ENCODE measurements around the gene MIEF1.

MIEF1 gene

GRCh38 chr22:39463277-39463676 lies 38.8 kb upstream of the MIEF1 start:
- Histone ChIP-seq H3K9ac (ENCODE audit: low read depth, low read length) (no peak overlapping the region), H3K9me3 (replicated peaks; ENCODE audit: low read length) (no peaks in the 10 kb centered on the region), H3K4me1 (ENCODE audit: control insufficient read depth, insufficient read depth, low read length) (no peaks in the 10 kb centered on the region), H3K4me3 (ENCODE audit: low read length) (no peak overlapping the region), H3K4me2 (ENCODE audit: low read length) (no peak overlapping the region), H3K36me3 (ENCODE audit: insufficient read depth, low read length) (no peaks in the 10 kb centered on the region), H3K27me3 (ENCODE audit: control insufficient read depth, insufficient read depth, low read length) (peaks cover 52% of the 10 kb centered on the region)

- Histone ChIP-seq H3K4me3 (ENCODE audit: low read length) (no peak overlapping the region), H3K36me3 (ENCODE audit: insufficient read depth, low read length) (no peaks in the 10 kb centered on the region), H3K4me1 (ENCODE audit: control insufficient read depth, insufficient read depth, low read length) (no peaks in the 10 kb centered on the region), H3K9ac (ENCODE audit: low read depth, low read length) (no peak overlapping the region), H3K27me3 (ENCODE audit: control insufficient read depth, insufficient read depth, low read length) (peaks cover 51% of the 10 kb centered on the region), H3K4me2 (ENCODE audit: low read length) (no peak overlapping the region), H3K9me3 (replicated peaks; ENCODE audit: low read length) (no peaks in the 10 kb centered on the region)
Measured at GRCh38 chr22:39463931-39464390, 38.1 kb upstream of the MIEF1 start.

GRCh38 chr22:39466228-39467006 lies 35.7 kb upstream of the MIEF1 start:
- Histone ChIP-seq H3K36me3 (ENCODE audit: insufficient read depth, low read length) (no peaks in the 10 kb centered on the region), H3K4me2 (ENCODE audit: low read length) (no peak overlapping the region), H3K27me3 (ENCODE audit: control insufficient read depth, insufficient read depth, low read length) (peaks cover 47% of the 10 kb centered on the region), H3K9ac (ENCODE audit: low read depth, low read length) (no peak overlapping the region), H3K4me3 (ENCODE audit: low read length) (no peak overlapping the region), H3K9me3 (replicated peaks; ENCODE audit: low read length) (no peaks in the 10 kb centered on the region), H3K4me1 (ENCODE audit: control insufficient read depth, insufficient read depth, low read length) (peaks cover under 1% of the 10 kb centered on the region)

GRCh38 chr22:39467390-39467895 lies 34.6 kb upstream of the MIEF1 start:
- Histone ChIP-seq H3K4me2 (ENCODE audit: low read length) (no peak overlapping the region), H3K36me3 (ENCODE audit: insufficient read depth, low read length) (no peaks in the 10 kb centered on the region), H3K9me3 (replicated peaks; ENCODE audit: low read length) (no peaks in the 10 kb centered on the region), H3K4me3 (ENCODE audit: low read length) (no peak overlapping the region), H3K27me3 (ENCODE audit: control insufficient read depth, insufficient read depth, low read length) (peaks cover 47% of the 10 kb centered on the region), H3K4me1 (ENCODE audit: control insufficient read depth, insufficient read depth, low read length) (peaks cover 7% of the 10 kb centered on the region), H3K9ac (ENCODE audit: low read depth, low read length) (no peak overlapping the region)

GRCh38 chr22:39468487-39469325 lies 33.4 kb upstream of the MIEF1 start:
- Histone ChIP-seq H3K4me2 (ENCODE audit: low read length) (no peak overlapping the region), H3K27me3 (ENCODE audit: control insufficient read depth, insufficient read depth, low read length) (peaks cover 47% of the 10 kb centered on the region), H3K4me1 (ENCODE audit: control insufficient read depth, insufficient read depth, low read length) (peaks cover 7% of the 10 kb centered on the region), H3K9me3 (replicated peaks; ENCODE audit: low read length) (no peaks in the 10 kb centered on the region), H3K4me3 (ENCODE audit: low read length) (no peak overlapping the region), H3K36me3 (ENCODE audit: insufficient read depth, low read length) (no peaks in the 10 kb centered on the region), H3K9ac (ENCODE audit: low read depth, low read length) (no peak overlapping the region)

- Histone ChIP-seq H3K4me2 (ENCODE audit: low read length) (no peak overlapping the region), H3K9ac (ENCODE audit: low read depth, low read length) (no peak overlapping the region), H3K4me1 (ENCODE audit: control insufficient read depth, insufficient read depth, low read length) (peaks cover 7% of the 10 kb centered on the region), H3K27me3 (ENCODE audit: control insufficient read depth, insufficient read depth, low read length) (peaks cover 53% of the 10 kb centered on the region), H3K36me3 (ENCODE audit: insufficient read depth, low read length) (no peaks in the 10 kb centered on the region), H3K9me3 (replicated peaks; ENCODE audit: low read length) (no peaks in the 10 kb centered on the region), H3K4me3 (ENCODE audit: low read length) (no peak overlapping the region)
Measured at GRCh38 chr22:39469326-39469680, 32.8 kb upstream of the MIEF1 start.

GRCh38 chr22:39469681-39470450 lies 32.2 kb upstream of the MIEF1 start:
- H3K36me3 ChIP-seq (ENCODE audit: insufficient read depth, low read length), result no peaks in the 10 kb centered on the region
- no peak overlapping the region for H3K4me3 ChIP-seq (ENCODE audit: low read length)
- H3K4me1 ChIP-seq (ENCODE audit: control insufficient read depth, insufficient read depth, low read length), result peaks cover 7% of the 10 kb centered on the region
- H3K9ac ChIP-seq (ENCODE audit: low read depth, low read length), result no peak overlapping the region
- H3K4me2 ChIP-seq (ENCODE audit: low read length), result no peak overlapping the region
- H3K9me3 ChIP-seq (replicated peaks; ENCODE audit: low read length), result no peaks in the 10 kb centered on the region
- H3K27me3 ChIP-seq (ENCODE audit: control insufficient read depth, insufficient read depth, low read length), result peaks cover 56% of the 10 kb centered on the region

GRCh38 chr22:39470451-39471291 lies 31.4 kb upstream of the MIEF1 start:
- Histone ChIP-seq H3K4me1 (ENCODE audit: control insufficient read depth, insufficient read depth, low read length) (peaks cover 7% of the 10 kb centered on the region), H3K9me3 (replicated peaks; ENCODE audit: low read length) (no peaks in the 10 kb centered on the region), H3K27me3 (ENCODE audit: control insufficient read depth, insufficient read depth, low read length) (peaks cover 58% of the 10 kb centered on the region), H3K4me2 (ENCODE audit: low read length) (no peak overlapping the region), H3K36me3 (ENCODE audit: insufficient read depth, low read length) (no peaks in the 10 kb centered on the region), H3K9ac (ENCODE audit: low read depth, low read length) (no peak overlapping the region), H3K4me3 (ENCODE audit: low read length) (no peak overlapping the region)

- Histone ChIP-seq H3K4me2 (ENCODE audit: low read length) (peak overlapping the region; percentile 50), H3K9me3 (replicated peaks; ENCODE audit: low read length) (no peaks in the 10 kb centered on the region), H3K9ac (ENCODE audit: low read depth, low read length) (no peak overlapping the region), H3K27me3 (ENCODE audit: control insufficient read depth, insufficient read depth, low read length) (peaks cover 60% of the 10 kb centered on the region), H3K36me3 (ENCODE audit: insufficient read depth, low read length) (no peaks in the 10 kb centered on the region), H3K4me3 (ENCODE audit: low read length) (no peak overlapping the region), H3K4me1 (ENCODE audit: control insufficient read depth, insufficient read depth, low read length) (peaks cover 7% of the 10 kb centered on the region)
Measured at GRCh38 chr22:39471381-39472141, 30.5 kb upstream of the MIEF1 start.
